ENCODE data around the gene GLI3.

Gene GLI3

DNA sequence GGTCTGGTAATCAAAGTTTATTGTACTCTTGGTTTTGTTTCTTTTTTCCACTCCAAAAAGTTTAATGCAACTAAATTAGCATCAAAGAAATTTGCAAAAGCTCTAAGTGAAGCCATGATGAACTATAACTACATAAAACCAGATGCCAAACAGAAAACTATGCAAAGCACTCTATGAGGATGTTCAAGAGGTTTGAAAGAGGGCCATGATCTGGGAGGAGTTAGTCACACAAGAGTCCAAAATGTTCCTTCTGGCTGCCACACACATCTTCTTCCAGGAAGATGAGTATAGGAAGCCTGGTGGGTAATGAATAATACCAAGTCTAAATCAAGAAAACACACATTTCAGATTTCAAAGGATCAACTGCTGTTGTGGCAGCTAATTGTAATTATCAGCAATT lies 28.4 kb downstream of the GLI3 start:
- H3K4me3 ChIP-seq (ENCODE audit: low read depth, low read length): no peak overlapping the region
- TF ChIP-seq, protein P1, sequence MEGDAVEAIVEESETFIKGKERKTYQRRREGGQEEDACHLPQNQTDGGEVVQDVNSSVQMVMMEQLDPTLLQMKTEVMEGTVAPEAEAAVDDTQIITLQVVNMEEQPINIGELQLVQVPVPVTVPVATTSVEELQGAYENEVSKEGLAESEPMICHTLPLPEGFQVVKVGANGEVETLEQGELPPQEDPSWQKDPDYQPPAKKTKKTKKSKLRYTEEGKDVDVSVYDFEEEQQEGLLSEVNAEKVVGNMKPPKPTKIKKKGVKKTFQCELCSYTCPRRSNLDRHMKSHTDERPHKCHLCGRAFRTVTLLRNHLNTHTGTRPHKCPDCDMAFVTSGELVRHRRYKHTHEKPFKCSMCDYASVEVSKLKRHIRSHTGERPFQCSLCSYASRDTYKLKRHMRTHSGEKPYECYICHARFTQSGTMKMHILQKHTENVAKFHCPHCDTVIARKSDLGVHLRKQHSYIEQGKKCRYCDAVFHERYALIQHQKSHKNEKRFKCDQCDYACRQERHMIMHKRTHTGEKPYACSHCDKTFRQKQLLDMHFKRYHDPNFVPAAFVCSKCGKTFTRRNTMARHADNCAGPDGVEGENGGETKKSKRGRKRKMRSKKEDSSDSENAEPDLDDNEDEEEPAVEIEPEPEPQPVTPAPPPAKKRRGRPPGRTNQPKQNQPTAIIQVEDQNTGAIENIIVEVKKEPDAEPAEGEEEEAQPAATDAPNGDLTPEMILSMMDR (IDR thresholded peaks at IDR 0.05; ENCODE audit: borderline replicate concordance, insufficient read depth, low read depth, low read length): no peak

DNA sequence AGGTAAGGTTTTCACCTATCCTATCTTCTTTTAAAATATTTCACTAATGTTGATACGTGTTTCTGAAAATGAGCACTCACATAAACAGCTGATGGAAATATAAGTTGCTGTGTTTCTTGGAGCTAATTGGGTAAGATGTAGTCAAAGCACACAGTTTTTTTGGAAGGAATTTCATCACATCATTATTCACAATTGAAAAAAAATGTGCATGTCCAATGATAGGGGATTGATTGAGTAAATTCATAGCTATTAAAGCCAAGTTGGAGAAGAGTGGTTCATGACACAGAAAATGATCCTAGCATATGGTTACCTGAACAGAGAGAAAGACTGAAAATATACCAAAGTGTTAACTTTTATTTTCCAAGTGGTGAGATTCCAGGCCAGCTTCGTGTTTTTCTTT lies 29.6 kb downstream of the GLI3 start:
- no peak overlapping the region for H3K4me3 ChIP-seq (ENCODE audit: low read depth, low read length)
- TF ChIP-seq, protein P1 (IDR thresholded peaks at IDR 0.05; ENCODE audit: borderline replicate concordance, insufficient read depth, low read depth, low read length): no peak

DNA sequence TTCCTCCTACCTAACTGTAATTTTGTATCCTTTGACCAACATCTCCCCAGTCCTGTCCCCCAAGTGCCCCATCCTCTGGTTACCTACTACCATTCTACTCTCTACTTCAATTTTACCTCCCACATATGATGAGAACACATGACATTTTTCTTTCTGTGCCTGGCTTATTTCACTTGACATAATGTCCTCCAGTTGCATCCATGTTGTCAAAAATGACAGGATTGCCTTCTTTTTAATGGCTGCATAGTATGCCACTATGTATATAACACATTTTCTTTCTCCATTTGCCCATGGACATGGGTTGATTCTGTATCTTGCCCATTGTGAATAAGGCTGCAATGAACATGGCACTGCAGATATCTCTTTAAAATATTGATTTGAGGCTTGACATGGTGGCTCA lies 33.7 kb downstream of the GLI3 start:
- TF ChIP-seq, protein P1 (IDR thresholded peaks at IDR 0.05; ENCODE audit: borderline replicate concordance, insufficient read depth, low read depth, low read length): no peak
- H3K4me3 ChIP-seq (ENCODE audit: low read depth, low read length): no peak overlapping the region

DNA sequence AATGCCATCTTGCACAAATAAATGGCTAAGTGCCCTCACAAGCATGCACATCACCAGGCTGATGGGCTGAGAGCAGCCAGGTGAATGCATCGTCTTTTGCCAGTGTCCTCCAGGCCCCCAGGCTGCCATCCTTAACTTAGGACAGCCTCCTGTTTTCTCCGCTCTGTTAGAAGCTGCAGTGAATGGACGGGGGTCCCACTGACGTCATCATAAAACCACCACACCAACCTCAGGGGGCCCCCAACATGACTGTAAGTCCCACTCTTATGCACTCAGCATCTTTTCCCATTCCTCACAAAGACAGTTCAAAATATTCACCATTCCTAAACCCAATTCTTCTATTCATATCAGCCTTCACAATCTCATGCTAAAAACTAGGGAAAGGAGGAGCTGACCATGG lies 34.4 kb downstream of the GLI3 start:
- H3K4me3 ChIP-seq (ENCODE audit: low read depth, low read length): no peak overlapping the region
- TF ChIP-seq, protein P1 (IDR thresholded peaks at IDR 0.05; ENCODE audit: borderline replicate concordance, insufficient read depth, low read depth, low read length): no peak

DNA sequence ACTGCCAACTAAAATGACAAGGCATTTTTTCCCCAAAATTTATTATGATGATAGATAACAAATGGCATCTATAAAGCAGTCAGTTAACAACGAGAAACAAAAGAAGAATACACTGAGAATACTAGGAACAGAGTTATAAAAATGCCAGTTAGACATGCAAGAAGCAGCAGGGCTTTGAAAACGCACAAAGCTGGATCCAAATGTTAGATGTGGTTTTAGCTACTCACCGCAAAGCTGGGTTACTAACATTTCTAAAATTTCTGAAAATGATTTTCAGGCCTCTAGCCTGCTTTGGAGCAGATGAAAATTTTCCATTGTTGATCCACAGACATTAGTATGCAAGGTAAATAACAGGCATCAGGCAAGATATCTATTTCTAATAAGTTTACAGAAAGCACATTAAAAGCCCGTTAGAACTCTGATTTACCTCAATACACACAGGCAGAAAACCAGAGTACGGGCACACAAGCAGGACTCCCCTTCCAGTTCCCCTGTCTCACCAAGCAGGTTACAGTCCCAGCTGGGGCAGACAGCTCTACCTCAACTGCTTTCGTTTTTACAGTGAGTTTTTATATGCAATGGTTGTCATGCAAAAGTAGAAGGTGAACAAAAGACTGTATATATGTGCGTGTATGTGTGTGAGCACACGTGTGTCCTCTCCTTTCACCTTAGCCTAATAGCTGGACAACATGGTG lies 37.9 kb downstream of the GLI3 start:
- TF ChIP-seq, protein P1 (IDR thresholded peaks at IDR 0.05; ENCODE audit: borderline replicate concordance, insufficient read depth, low read depth, low read length): no peak
- no peak overlapping the region for H3K4me3 ChIP-seq (ENCODE audit: low read depth, low read length)

DNA sequence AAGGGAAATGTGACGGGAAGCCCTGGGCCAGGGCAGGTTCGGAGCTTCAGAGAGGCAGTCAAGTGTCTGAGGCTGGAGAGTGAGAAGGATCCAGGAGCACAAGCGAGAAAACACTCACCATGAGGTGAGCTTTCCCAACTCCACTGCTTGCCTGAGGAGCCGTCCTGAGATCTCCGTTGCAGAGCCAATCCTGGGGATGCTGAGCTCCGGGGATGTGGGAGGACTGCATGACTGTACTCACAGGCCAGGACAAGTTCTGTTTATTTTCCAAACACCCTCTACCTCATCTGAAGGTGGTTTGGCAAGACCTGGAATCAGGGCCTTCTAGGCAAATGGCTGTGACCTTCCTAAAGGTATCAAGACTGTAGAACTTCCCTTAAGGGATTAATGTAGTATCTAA lies 38.7 kb downstream of the GLI3 start:
- TF ChIP-seq, protein P1 (IDR thresholded peaks at IDR 0.05; ENCODE audit: borderline replicate concordance, insufficient read depth, low read depth, low read length): no peak

DNA sequence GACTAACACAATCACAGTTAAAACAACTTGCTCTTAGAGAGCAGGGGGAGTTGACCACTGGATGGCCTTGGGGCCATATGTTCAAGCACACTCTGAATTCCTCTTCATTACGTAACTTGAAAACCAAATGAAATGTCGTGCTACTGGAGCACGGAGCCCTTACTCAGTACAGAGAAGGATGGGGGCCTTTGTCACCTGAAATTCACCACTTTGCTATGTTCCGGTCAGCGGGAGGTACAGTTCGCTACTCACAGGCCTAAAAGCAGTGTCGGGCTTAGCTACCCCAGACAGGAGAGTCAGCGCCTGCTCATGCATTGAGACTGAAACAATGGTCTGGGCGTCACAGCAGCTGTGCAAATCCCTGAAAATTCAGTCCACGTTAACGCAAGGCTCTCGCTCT lies 39.6 kb downstream of the GLI3 start:
- no peak overlapping the region for H3K4me3 ChIP-seq (ENCODE audit: low read depth, low read length)
- TF ChIP-seq, protein P1 (IDR thresholded peaks at IDR 0.05; ENCODE audit: borderline replicate concordance, insufficient read depth, low read depth, low read length): no peak

More for the DNA sequence above, 38.7 kb downstream of the GLI3 start:
- no peak overlapping the region for H3K4me3 ChIP-seq (ENCODE audit: low read depth, low read length)
